Liver (tissue), 9 donors: ENCODE data around the gene USP46. TPM values are rescaled to one million over a fixed set of nuclear protein-coding genes. Genes with fewer than 3 reads are reported as not detected.

ENCODE experiments used
- DNase-seq: peaks from one replicate; pipeline ENCODE4 v3.0.0-alpha.2; 2017; ENCODE audit warnings: low spot score
- H3K27ac ChIP-seq, 2 donors: one replicate each; pipeline ENCODE4 v1.7.0; 2013; ENCODE audit warnings: inconsistent platforms in 2 of 2, low read length in 2 of 2, control low read depth in 1 of 2, low read depth in 1 of 2, mild to moderate bottlenecking in 1 of 2
- H3K27me3 ChIP-seq, 4 donors: one replicate each; pipeline versions ENCODE4 v1.6.1 to v1.7.0; 2013; ENCODE audit warnings: low read length in 3 of 4, inconsistent platforms in 1 of 4, mild to moderate bottlenecking in 1 of 4, moderate library complexity in 1 of 4; ENCODE audit not compliant: control insufficient read depth in 4 of 4, insufficient read depth in 4 of 4
- H3K36me3 ChIP-seq, 4 donors: one replicate each; pipeline versions ENCODE4 v1.6.1 to v1.7.0; 2013; ENCODE audit warnings: low read length in 3 of 4, mild to moderate bottlenecking in 3 of 4, low read depth in 1 of 4, moderate library complexity in 1 of 4; ENCODE audit not compliant: control insufficient read depth in 4 of 4, insufficient read depth in 3 of 4
- H3K4me1 ChIP-seq, 4 donors: one replicate each; pipeline versions ENCODE4 v1.6.1 to v1.7.0; 2013; ENCODE audit warnings: low read length in 3 of 4, mild to moderate bottlenecking in 3 of 4, moderate library complexity in 1 of 4; ENCODE audit not compliant: control insufficient read depth in 4 of 4, insufficient read depth in 4 of 4
- H3K4me3 ChIP-seq, 3 donors: one replicate each; pipeline versions ENCODE4 v1.6.1 to v1.7.0; 2013; ENCODE audit warnings: low read length in 3 of 3, control low read depth in 1 of 3, low read depth in 1 of 3, mild to moderate bottlenecking in 1 of 3
- H3K9ac ChIP-seq, 2 donors: one replicate each; pipeline ENCODE4 v1.7.0; 2013; ENCODE audit warnings: low read length in 2 of 2, mild to moderate bottlenecking in 2 of 2, moderate library complexity in 2 of 2, control low read depth in 1 of 2, low read depth in 1 of 2
- H3K9me3 ChIP-seq, 4 donors: one replicate each; pipeline versions ENCODE4 v1.6.1 to v1.7.0; 2013; ENCODE audit warnings: low read length in 3 of 4; ENCODE audit not compliant: control insufficient read depth in 4 of 4
- ATF3 ChIP-seq: IDR thresholded peaks from 2 replicates; pipeline ENCODE4 v1.6.1; 2016; ENCODE audit warnings: antibody characterized with exemption
- CTCF ChIP-seq: fragments of 150-350 bp; IDR thresholded peaks from 2 replicates; pipeline ENCODE4 v1.5.1; 2017; ENCODE audit warnings: improper control_type of control experiment, low read depth, low read length; ENCODE audit not compliant: missing input control
- EGR1 ChIP-seq, 2 donors: IDR thresholded peaks; 2 replicates each; pipeline ENCODE4 v1.6.1; 2016 to 2018; ENCODE audit warnings: antibody characterized with exemption in 2 of 2, low read depth in 2 of 2
- FOXA1 ChIP-seq: IDR thresholded peaks from 2 replicates; pipeline ENCODE4 v1.6.1; 2016; ENCODE audit warnings: antibody characterized with exemption
- FOXA2 ChIP-seq: IDR thresholded peaks from 2 replicates; pipeline ENCODE4 v1.6.1; 2016; ENCODE audit warnings: antibody characterized with exemption
- GABPA ChIP-seq, 2 donors: IDR thresholded peaks in 1 of 2; conservative IDR thresholded peaks in 1 of 2; 2 replicates each; pipeline ENCODE4 v1.6.1; 2016; ENCODE audit warnings: antibody characterized with exemption in 2 of 2, mild to moderate bottlenecking in 1 of 2, moderate library complexity in 1 of 2
- HNF4A ChIP-seq, 2 donors: conservative IDR thresholded peaks; 2 replicates each; pipeline ENCODE4 v1.6.1; 2016; ENCODE audit warnings: antibody characterized with exemption in 2 of 2, mild to moderate bottlenecking in 2 of 2
- HNF4G ChIP-seq: IDR thresholded peaks from 2 replicates; pipeline ENCODE4 v1.6.1; 2016; ENCODE audit warnings: antibody characterized with exemption
- JUND ChIP-seq, 2 donors: IDR thresholded peaks; 2 replicates each; pipeline ENCODE4 v1.6.1; 2016; ENCODE audit warnings: antibody characterized with exemption in 2 of 2
- MAX ChIP-seq: IDR thresholded peaks from 2 replicates; pipeline ENCODE4 v1.6.1; 2016; ENCODE audit warnings: antibody characterized with exemption
- NR2F2 ChIP-seq: IDR thresholded peaks from 2 replicates; pipeline ENCODE4 v1.6.1; 2016; ENCODE audit warnings: antibody characterized with exemption
- RAD21 ChIP-seq, 2 donors: IDR thresholded peaks; 2 replicates each; pipeline ENCODE4 v1.6.1; 2016; ENCODE audit warnings: antibody characterized with exemption in 2 of 2, mild to moderate bottlenecking in 2 of 2
- REST ChIP-seq: IDR thresholded peaks from 2 replicates; pipeline ENCODE4 v1.6.1; 2016; ENCODE audit warnings: antibody characterized with exemption, mild to moderate bottlenecking
- RXRA ChIP-seq, 2 donors: IDR thresholded peaks; 2 replicates each; pipeline ENCODE4 v1.6.1; 2017 to 2018; ENCODE audit warnings: antibody characterized with exemption in 2 of 2, mild to moderate bottlenecking in 1 of 2
- SP1 ChIP-seq: IDR thresholded peaks from 2 replicates; pipeline ENCODE4 v1.6.1; 2018; ENCODE audit warnings: antibody characterized with exemption, mild to moderate bottlenecking
- TAF1 ChIP-seq: conservative IDR thresholded peaks from 2 replicates; pipeline ENCODE4 v1.6.1; 2016; ENCODE audit warnings: antibody characterized with exemption, mild to moderate bottlenecking
- YY1 ChIP-seq: IDR thresholded peaks from 2 replicates; pipeline ENCODE4 v1.6.1; 2016; ENCODE audit warnings: antibody characterized with exemption, mild to moderate bottlenecking
- ZBTB33 ChIP-seq: IDR thresholded peaks from 2 replicates; pipeline ENCODE4 v1.6.1; 2016; ENCODE audit warnings: antibody characterized with exemption
- WGBS: extraction: QIAGEN DNeasy Blood & Tissue Kit; methylation state at CpG from one replicate; pipeline ENCODE4 v1.1.7; 2013; 5-methylcytosine and 5-hydroxymethylcytosine counted together
- polyA plus RNA-seq, 2 donors: library from polyadenylated mRNA; stranded (reverse) in 1 of 2; unstranded in 1 of 2; fragments of 200-250 nt in 1 of 2; fragments of >200 nt in 1 of 2; fragmentation: Nextera tagmentation in 1 of 2; extraction: Ambion mirVana in 1 of 2; gene quantifications; one replicate each; pipeline versions ENCODE4 v1.2.1 to v1.2.3, GENCODE V29; 2013 to 2015
- total RNA-seq, 2 donors: library from RNA; depleted of rRNA; stranded (reverse); fragments of >200 nt; gene quantifications; one replicate each; pipeline ENCODE4 v1.2.3, GENCODE V29; 2014
- donor health status: healthy.
- donor health status: healthy.
- donor health status: healthy.
- donor health status: healthy.
- donor health status: healthy.

The USP46 gene
- total and polyA plus RNA-seq, 4 donors: 2.3 to 5.5 (median 3.9) TPM

- DNase-seq: no peak
- H3K9me3 ChIP-seq: no peaks in the 10 kb centered on the region
- H3K4me3 ChIP-seq: peak overlapping the region; percentile 70 to 93 (median 92)
- WGBS: under 1% methylated on average over 33 of the region's 33 CpGs
- no peaks in the 10 kb centered on the region for H3K27me3 ChIP-seq
- TF ChIP-seq GABPA (IDR thresholded peaks at IDR 0.05 in 1 of 2, conservative IDR thresholded peaks at IDR 0.05 in 1 of 2) (no peak), TAF1 (no peak), HNF4A (conservative IDR thresholded peaks at IDR 0.05) (no peak), MAX (no peak), FOXA1 (no peak), FOXA2 (no peak), CTCF (no peak), ATF3 (no peak), SP1 (no peak), EGR1 (IDR thresholded peaks at IDR 0.05; ENCODE audit: low read depth in 2 of 2) (no peak), JUND (IDR thresholded peaks at IDR 0.05) (no peak), NR2F2 (no peak), ZBTB33 (no peak), RXRA (IDR thresholded peaks at IDR 0.05) (no peak), YY1 (no peak), REST (no peak), RAD21 (IDR thresholded peaks at IDR 0.05) (no peak), HNF4G (no peak)
- H3K36me3 ChIP-seq: peaks cover 0 to 2% (median 0%) of the 10 kb centered on the region in 4 donors
- peaks cover 3 to 13% (median 8%) of the 10 kb centered on the region in 4 donors for H3K4me1 ChIP-seq
- H3K9ac ChIP-seq: peak overlapping the region; percentile 51 to 59
- H3K27ac ChIP-seq: peak overlapping the region; percentile 78 to 92
Measured at GRCh38 chr4:52658641-52659000, 480 bp downstream of the USP46 start.
